ENCODE results near the gene TLN1. TPM values are rescaled to one million over a fixed set of nuclear protein-coding genes. Genes with fewer than 3 reads are reported as not detected.
A peak's percentile ranks its signal among the peaks of the same experiment; 100 is the strongest.

The TLN1 gene
- polyA plus RNA-seq, 1 donor from 2014 or later, result 106 TPM

GRCh38 chr9:35758475-35759050, 26.6 kb upstream of the TLN1 start:
- H3K36me3 Mint-ChIP-seq, result peaks cover 4% of the 10 kb centered on the region
- no peaks in the 10 kb centered on the region for H3K9me3 Mint-ChIP-seq
- H3K4me3 Mint-ChIP-seq, result peak overlapping the region; percentile 38 to 92 (median 78)
- peak overlapping the region; percentile 50 to 96 (median 87) for H3K27ac Mint-ChIP-seq
- H3K4me1 Mint-ChIP-seq, result peaks cover 32 to 48% (median 34%) of the 10 kb centered on the region in 3 donors
- H3K27me3 Mint-ChIP-seq, result no peaks in the 10 kb centered on the region

- peaks cover 32 to 43% (median 34%) of the 10 kb centered on the region in 3 donors for H3K4me1 Mint-ChIP-seq
- no peaks in the 10 kb centered on the region for H3K36me3 Mint-ChIP-seq
- peak overlapping the region; percentile 53 to 99 (median 85) for H3K4me3 Mint-ChIP-seq
- peak overlapping the region; percentile 64 to 96 (median 87) for H3K27ac Mint-ChIP-seq
- no peaks in the 10 kb centered on the region for H3K27me3 Mint-ChIP-seq
- no peaks in the 10 kb centered on the region for H3K9me3 Mint-ChIP-seq
Measured at GRCh38 chr9:35757892-35758275, 25.9 kb upstream of the TLN1 start.

GRCh38 chr9:35757226-35757891, 25.4 kb upstream of the TLN1 start:
- peaks cover 31 to 39% (median 35%) of the 10 kb centered on the region in 3 donors for H3K4me1 Mint-ChIP-seq
- H3K36me3 Mint-ChIP-seq, result no peaks in the 10 kb centered on the region
- no peaks in the 10 kb centered on the region for H3K9me3 Mint-ChIP-seq
- H3K27me3 Mint-ChIP-seq, result no peaks in the 10 kb centered on the region
- peak overlapping the region; percentile 87 to 97 (median 96) for H3K27ac Mint-ChIP-seq
- H3K4me3 Mint-ChIP-seq, result peak overlapping the region; percentile 92 to 100 (median 97)

GRCh38 chr9:35756275-35757225, 24.6 kb upstream of the TLN1 start:
- H3K27me3 Mint-ChIP-seq, result no peaks in the 10 kb centered on the region
- H3K9me3 Mint-ChIP-seq, result no peaks in the 10 kb centered on the region
- peak overlapping the region; percentile 92 to 100 (median 97) for H3K4me3 Mint-ChIP-seq
- peak overlapping the region; percentile 87 to 97 (median 96) for H3K27ac Mint-ChIP-seq
- H3K36me3 Mint-ChIP-seq, result no peaks in the 10 kb centered on the region
- H3K4me1 Mint-ChIP-seq, result peaks cover 24 to 35% (median 34%) of the 10 kb centered on the region in 3 donors

GRCh38 chr9:35755071-35755470, 23.1 kb upstream of the TLN1 start:
- no peaks in the 10 kb centered on the region for H3K9me3 Mint-ChIP-seq
- peak overlapping the region in 3 of 4 donors; percentile 72 to 92 (median 76) for H3K4me3 Mint-ChIP-seq
- H3K27ac Mint-ChIP-seq, result peak overlapping the region in 2 of 3 donors; percentile 75 to 87
- peaks cover 27 to 34% (median 28%) of the 10 kb centered on the region in 3 donors for H3K4me1 Mint-ChIP-seq
- no peaks in the 10 kb centered on the region for H3K27me3 Mint-ChIP-seq
- no peaks in the 10 kb centered on the region for H3K36me3 Mint-ChIP-seq

- Mint-ChIP-seq H3K4me3 (peak within 1 kb of the TSS in 3 of 4 donors; percentile 72 to 92 (median 76)), H3K36me3 (no peaks in the 10 kb centered on the region), H3K9me3 (no peaks in the 10 kb centered on the region), H3K4me1 (peaks cover 29 to 39% (median 31%) of the 10 kb centered on the region in 3 donors), H3K27ac (peak within 1 kb of the TSS in 2 of 3 donors; percentile 75 to 87), H3K27me3 (no peaks in the 10 kb centered on the region)
Measured at GRCh38 chr9:35754264-35754663, 22.3 kb upstream of the TLN1 start, which contains the start of gene MSMP. Gene MSMP (minus strand): TSS chr9:35754276. CDS start chr9:35754129, 147 bp downstream.

- Mint-ChIP-seq H3K9me3 (no peaks in the 10 kb centered on the region), H3K4me1 (peaks cover 23 to 32% (median 28%) of the 10 kb centered on the region in 3 donors), H3K27ac (no peak overlapping the region), H3K27me3 (no peaks in the 10 kb centered on the region), H3K4me3 (peak overlapping the region in 1 of 4 donors; percentile 22), H3K36me3 (no peaks in the 10 kb centered on the region)
Measured at GRCh38 chr9:35753466-35753865, 21.5 kb upstream of the TLN1 start.

GRCh38 chr9:35750256-35750531, 18.2 kb upstream of the TLN1 start:
- Mint-ChIP-seq H3K4me1 (peaks cover 37 to 41% (median 38%) of the 10 kb centered on the region in 3 donors), H3K36me3 (no peaks in the 10 kb centered on the region), H3K27me3 (no peaks in the 10 kb centered on the region), H3K9me3 (no peaks in the 10 kb centered on the region), H3K4me3 (peak overlapping the region; percentile 55 to 99 (median 94)), H3K27ac (peak overlapping the region; percentile 82 to 98 (median 93))

GRCh38 chr9:35749515-35750255, 17.7 kb upstream of the TLN1 start:
- Mint-ChIP-seq H3K27me3 (no peaks in the 10 kb centered on the region), H3K36me3 (no peaks in the 10 kb centered on the region), H3K9me3 (no peaks in the 10 kb centered on the region), H3K4me3 (peak overlapping the region; percentile 92 to 99 (median 94)), H3K4me1 (peaks cover 37 to 40% (median 38%) of the 10 kb centered on the region in 3 donors), H3K27ac (peak overlapping the region; percentile 82 to 98 (median 93))

- H3K27me3 Mint-ChIP-seq, result no peaks in the 10 kb centered on the region
- peak within 1 kb of the TSS; percentile 82 to 98 (median 93) for H3K27ac Mint-ChIP-seq
- H3K4me3 Mint-ChIP-seq, result peak within 1 kb of the TSS; percentile 92 to 99 (median 94)
- H3K4me1 Mint-ChIP-seq, result peaks cover 37 to 41% (median 38%) of the 10 kb centered on the region in 3 donors
- no peaks in the 10 kb centered on the region for H3K9me3 Mint-ChIP-seq
- H3K36me3 Mint-ChIP-seq, result no peaks in the 10 kb centered on the region
Measured at GRCh38 chr9:35748858-35749514, 17.0 kb upstream of the TLN1 start, which contains the start of the genes GBA2 and RGP1. Gene GBA2 (minus strand): TSS chr9:35749228. CDS start chr9:35748704, 524 bp downstream. Gene RGP1 (plus strand): TSS chr9:35749287. CDS start chr9:35749756, 469 bp downstream.

GRCh38 chr9:35748242-35748857, 16.4 kb upstream of the TLN1 start:
- Mint-ChIP-seq H3K4me3 (peak overlapping the region; percentile 90 to 97 (median 94)), H3K4me1 (peaks cover 40 to 47% (median 43%) of the 10 kb centered on the region in 3 donors), H3K36me3 (peaks cover 3% of the 10 kb centered on the region), H3K9me3 (no peaks in the 10 kb centered on the region), H3K27ac (peak overlapping the region; percentile 76 to 98 (median 82)), H3K27me3 (no peaks in the 10 kb centered on the region)

- Mint-ChIP-seq H3K9me3 (no peaks in the 10 kb centered on the region), H3K4me3 (peak overlapping the region; percentile 90 to 97 (median 94)), H3K27me3 (no peaks in the 10 kb centered on the region), H3K36me3 (peaks cover 3% of the 10 kb centered on the region), H3K27ac (no peak overlapping the region), H3K4me1 (peaks cover 41 to 47% (median 44%) of the 10 kb centered on the region in 3 donors)
Measured at GRCh38 chr9:35746583-35746982, 14.6 kb upstream of the TLN1 start.

GRCh38 chr9:35745569-35745968, 13.6 kb upstream of the TLN1 start:
- no peaks in the 10 kb centered on the region for H3K27me3 Mint-ChIP-seq
- H3K27ac Mint-ChIP-seq, result no peak overlapping the region
- no peaks in the 10 kb centered on the region for H3K9me3 Mint-ChIP-seq
- H3K36me3 Mint-ChIP-seq, result peaks cover 3% of the 10 kb centered on the region
- H3K4me1 Mint-ChIP-seq, result peaks cover 42 to 46% (median 44%) of the 10 kb centered on the region in 3 donors
- peak overlapping the region in 3 of 4 donors; percentile 47 to 92 (median 72) for H3K4me3 Mint-ChIP-seq
